HT-29 (cell line): ENCODE data around the gene MB. TPM values are rescaled to one million over a fixed set of nuclear protein-coding genes. Genes with fewer than 3 reads are reported as not detected.

Source experiments
- total RNA-seq: library from RNA; depleted of rRNA; stranded (reverse); fragments of >200 nt; shearing (Covaris generic); gene quantifications from 2 replicates; pipeline ENCODE4 v1.2.3, GENCODE V29; 2014; rRNA removed

MB gene
- total RNA-seq, 1 experiment from 2014 or later = 0.79 TPM

Other genes with a start within 250 kb of the MB start
- gene HMOX1, start 236.2 kb downstream of the MB start, total RNA-seq = 14.9 and 21.6 TPM in 2 replicates
- 154 and 155 TPM in 2 replicates for gene MCM5, start 217.2 kb downstream of the MB start, total RNA-seq
- gene RASD2, start 76.5 kb downstream of the MB start, total RNA-seq = 0.05 TPM in 1 of 2 replicates, not detected in the other
- 6.3 and 6.8 TPM in 2 replicates for gene APOL6, start 31.1 kb upstream of the MB start, total RNA-seq
- not detected in 2 replicates for gene APOL5, start 100.5 kb upstream of the MB start, total RNA-seq